Dedifferentiated amniotic fluid mesenchymal stem cell (primary cell): Measurements from ENCODE around the gene IGF1R.
"Not testable (repeated sequence)": the region's sequence is repeated elsewhere in the genome, so short reads cannot be mapped to it uniquely, and the experiment has no call there.

Experiments
- DNase-seq: peaks from one replicate; pipeline ENCODE4 v3.0.0-alpha.2; 2016; ENCODE audit errors: extremely low spot score

Gene IGF1R

DNA sequence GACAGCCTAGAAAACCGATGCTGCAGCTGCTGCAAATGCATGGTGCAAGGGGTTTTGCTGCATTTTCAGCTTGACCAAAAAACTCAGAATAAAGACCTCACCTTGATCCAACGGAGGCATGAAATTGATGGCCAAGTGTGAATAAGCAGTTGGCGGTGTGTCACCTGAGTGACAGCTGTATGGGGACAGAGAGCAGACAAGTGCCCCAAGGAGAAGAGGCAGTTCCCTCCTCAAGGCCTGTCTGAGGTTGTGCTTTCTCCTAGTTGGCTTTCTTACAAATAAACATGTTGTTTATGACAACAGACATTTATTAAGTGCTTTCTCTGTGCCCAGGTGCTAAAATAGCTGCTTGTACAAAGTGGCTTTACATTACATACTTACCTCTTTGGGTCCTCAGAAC is 349.0 kb downstream of the IGF1R start:
- no peak for DNase-seq

GRCh38 chr15:98997755-98998154 is 349.4 kb downstream of the IGF1R start:
- no peak for DNase-seq

- DNase-seq = no peak
Measured at GRCh38 chr15:98998279-98998678, 349.9 kb downstream of the IGF1R start.

DNA sequence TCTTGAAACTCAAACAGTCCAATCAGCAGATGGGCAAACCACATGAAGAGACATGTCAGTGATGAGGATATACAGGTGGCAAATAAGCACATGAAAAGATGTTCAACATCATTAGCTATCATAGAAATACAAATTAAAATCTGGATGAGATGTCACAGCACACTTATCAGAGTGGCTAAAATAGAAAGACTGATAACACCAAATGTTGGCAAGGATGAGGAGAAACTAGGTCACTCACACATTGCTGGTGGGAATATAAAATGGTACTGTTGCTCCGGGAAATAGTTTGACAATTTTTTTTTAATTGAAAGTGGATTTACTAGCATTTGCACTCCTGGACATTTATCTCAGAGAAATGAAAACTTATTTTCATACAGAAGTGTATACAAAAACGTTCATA is 350.9 kb downstream of the IGF1R start:
- DNase-seq = no peak

DNA sequence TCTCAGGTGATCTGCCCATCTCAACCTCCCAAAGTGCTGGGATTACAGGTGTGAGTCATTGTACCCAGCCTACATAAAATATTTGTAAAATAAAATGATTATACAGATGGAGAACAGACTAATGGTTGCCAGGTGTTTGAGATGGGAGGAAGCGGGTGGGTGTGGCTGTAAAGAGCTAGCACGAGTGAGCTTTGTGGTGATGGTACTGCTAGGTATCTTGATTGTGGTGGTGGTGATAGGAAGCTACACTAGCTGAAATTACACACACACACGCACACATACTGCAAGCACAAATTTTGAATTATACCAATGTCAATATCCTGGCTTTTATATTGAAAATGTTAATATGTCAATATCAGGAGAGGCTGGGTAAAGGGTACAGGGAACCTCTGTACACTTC is 353.9 kb downstream of the IGF1R start:
- no peak for DNase-seq

DNA sequence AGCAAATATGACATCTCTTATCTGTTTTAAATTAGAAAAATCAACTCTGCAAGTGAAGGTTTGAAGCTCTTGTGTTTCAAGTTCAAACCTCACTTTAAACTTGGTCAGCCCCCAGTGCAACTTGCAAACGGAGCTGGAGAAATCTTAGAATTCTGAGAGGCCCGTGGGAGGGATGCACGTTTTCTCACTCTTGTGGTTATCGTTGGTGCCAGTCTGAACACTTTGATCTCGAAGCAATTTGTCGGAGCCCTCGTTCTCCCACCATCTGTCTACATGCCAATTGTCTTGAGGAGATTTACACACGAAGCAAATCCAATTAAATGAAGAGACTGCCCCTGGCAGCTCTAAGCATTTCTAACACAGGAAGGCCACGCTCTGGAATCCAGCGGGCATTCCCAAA is 355.0 kb downstream of the IGF1R start:
- not testable (repeated sequence) for DNase-seq

DNA sequence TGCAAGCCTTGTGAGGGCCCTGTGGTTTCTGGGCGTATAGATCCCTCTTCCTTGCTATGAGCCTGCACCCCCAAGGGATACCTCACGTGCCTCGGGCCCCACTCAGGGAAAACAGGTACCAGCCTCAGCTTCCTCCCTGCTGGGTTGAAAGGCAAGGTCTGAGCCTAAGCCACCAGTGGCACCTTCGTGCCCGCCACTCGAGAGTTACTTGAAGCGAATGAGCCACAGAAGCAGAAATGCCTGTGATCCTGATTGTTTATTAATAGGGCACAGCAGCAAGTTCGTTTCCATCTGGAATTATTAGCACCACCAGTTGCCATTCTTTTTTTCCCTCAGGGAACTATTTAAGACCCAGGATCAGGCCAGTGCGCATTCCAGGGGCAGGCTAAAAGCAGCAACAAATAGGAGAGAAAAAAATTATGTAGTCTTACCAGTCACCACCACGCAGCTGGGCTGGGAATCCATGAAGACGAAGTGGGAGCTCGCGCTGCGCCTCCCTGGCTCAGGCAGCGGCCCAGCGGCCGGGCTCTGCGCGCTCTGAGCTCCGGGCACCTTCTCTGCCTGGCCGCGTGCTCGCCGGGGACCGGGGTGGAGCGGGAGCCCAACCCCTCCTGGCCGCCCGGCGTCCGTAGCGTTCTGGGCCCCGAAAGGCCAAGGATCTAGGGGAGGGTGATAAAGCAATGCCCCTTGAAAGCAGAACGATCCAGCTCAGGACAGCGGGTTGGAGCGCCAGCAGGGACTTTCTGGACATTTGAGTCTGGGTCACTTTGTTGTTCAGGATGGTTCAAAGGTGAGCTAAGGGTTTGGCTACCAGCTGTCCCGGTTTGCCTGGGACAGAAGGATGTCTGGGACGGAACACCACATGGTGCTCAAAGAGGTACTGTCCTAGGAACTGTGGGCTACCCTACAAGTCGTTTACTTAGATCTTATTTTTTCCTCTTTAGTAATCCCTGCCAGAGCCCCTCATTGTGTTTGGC is 356.9 kb downstream of the IGF1R start:
- not testable (repeated sequence) for DNase-seq

DNA sequence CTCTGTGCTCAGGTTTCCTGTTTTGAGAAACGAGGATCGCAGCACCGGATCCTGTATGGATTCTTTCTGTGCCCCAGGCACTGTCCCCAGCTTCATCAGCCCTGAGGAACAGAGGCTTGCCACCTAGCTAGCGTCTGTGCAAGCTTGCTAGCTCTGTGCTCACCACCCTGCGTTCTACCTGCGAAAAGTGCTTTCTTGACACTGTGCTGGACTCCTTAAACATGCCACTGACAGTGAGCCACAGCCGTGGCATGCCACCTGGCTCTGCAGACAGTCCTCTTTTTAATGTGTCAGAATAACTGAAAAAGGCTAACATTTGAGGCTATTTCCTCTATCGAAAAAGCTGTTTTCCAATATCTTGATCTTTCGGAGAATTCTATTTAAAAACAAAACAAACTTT is 357.8 kb downstream of the IGF1R start:
- DNase-seq = no peak

- DNase-seq = no peak
Measured at GRCh38 chr15:99006904-99007495, 358.7 kb downstream of the IGF1R start.

DNA sequence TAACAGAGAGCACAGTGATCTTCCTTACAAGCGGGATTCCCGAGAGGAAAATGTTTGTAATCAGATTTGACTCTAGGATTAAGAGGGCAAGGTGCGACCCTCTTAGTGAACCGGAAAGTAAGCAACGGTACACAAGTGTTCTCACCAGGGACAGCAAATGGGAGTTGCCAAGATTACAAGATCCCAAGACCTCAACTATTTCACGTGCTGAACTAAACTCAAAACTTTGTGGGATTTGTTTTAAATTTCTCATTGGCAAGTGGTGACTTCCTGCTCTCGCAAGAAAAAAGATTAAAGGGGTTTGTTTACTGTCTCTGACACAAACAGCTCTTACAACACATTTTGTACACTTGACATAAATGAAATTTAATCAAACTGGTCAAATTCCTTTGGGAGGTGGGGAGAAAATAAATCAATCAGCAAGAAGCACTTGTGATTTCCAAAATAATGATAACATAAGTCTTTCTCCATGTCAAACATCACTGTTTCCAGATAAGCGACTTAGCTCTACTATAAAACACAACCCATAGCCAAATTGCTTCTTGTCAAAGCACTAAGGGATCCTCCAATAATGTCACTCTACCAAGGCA is 361.5 kb downstream of the IGF1R start:
- DNase-seq = no peak

DNA sequence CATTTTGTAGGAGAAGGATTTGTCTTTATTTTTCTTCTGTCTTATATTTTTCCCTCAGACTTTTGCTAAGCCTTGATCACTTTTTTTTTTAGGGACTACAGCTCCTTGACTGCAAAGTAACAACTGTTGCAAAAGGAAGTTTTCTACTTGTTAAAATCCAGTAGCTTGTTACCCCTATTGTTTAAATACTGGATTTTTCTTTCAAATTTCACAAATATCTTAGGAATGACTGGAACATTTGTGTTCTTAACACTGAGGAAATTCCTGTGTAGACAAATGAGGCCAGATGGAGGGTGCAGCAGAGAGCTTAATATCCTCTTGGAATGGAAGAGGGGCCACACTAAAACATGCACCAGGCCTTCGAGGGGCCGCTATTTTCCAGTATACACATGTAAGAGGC is 362.4 kb downstream of the IGF1R start:
- DNase-seq = no peak
